Activated CD4-positive, alpha-beta T cell treated with anti-CD3 and anti-CD28 coated beads for 24 hours (primary cell): ENCODE results near the gene CDC123.
"Not testable (repeated sequence)": the region's sequence is repeated elsewhere in the genome, so short reads cannot be mapped to it uniquely, and the experiment has no call there.

ENCODE experiments used
- DNase-seq, 2 donors: peaks; one replicate each; pipeline ENCODE4 v3.0.0-alpha.2; 2020; ENCODE audit warnings: low read depth in 2 of 2

The CDC123 gene

DNA sequence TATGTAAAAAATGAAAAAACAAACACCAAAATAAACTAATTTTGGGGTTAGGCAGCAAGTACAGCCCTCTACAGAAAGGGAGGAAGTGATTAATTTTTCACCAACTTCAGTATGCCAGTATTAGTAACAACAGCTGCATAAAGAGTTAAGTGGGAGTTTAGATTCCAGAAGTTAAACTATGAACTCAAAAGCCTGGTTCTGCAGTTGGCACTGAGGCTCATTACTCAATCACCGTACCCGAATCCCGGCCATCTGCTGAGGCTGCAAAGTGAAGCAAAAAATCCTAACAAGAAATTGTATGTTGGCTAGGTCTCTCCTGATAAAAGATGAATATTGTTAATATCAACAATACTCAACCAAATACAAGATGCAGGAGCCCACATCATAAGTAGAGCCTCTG lies 4.3 kb upstream of the CDC123 start:
- no peak for DNase-seq

DNA sequence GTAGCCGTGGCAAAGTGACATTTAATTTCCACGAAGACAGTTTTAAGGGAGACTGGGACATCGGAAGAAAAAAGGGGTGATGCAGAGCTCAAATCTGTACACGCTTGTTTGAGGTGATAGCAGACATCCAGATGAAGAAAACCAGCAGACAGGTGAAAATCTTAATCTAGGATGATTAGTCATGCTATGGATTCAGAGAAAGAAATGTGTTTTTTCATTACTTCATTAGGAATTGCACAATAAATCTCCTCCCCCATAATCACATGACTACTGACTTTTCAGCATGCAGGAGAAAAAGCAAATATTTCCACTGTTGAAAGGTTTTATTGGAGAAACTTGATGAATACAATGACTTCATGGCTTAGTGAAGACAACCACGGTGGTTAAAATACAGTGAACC lies 2.8 kb upstream of the CDC123 start:
- DNase-seq = no peak

GRCh38 chr10:12194752-12195271 lies 1.2 kb upstream of the CDC123 start:
- DNase-seq = no peak

DNA sequence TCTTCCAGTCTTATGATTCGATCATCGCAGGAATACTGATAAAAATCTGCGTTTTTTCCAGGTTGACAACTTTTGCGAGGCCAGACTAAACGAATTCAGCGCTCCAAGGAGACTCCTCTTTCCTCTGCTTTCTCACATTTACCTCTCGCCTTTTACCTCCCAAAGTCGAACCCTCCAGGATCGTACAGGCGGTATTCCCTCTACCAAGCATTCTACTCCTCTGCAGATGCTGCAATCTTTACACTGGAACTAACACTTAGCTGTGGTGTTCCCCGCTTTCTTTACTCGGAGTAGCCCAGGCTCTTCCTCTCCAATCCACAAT lies 746 bp upstream of the CDC123 start:
- no peak for DNase-seq

GRCh38 chr10:12196531-12197211 lies 683 bp downstream of the CDC123 start:
- DNase-seq = no peak

GRCh38 chr10:12198156-12198555 lies 2.2 kb downstream of the CDC123 start:
- DNase-seq = no peak

GRCh38 chr10:12200850-12201249 lies 4.9 kb downstream of the CDC123 start:
- no peak for DNase-seq

DNA sequence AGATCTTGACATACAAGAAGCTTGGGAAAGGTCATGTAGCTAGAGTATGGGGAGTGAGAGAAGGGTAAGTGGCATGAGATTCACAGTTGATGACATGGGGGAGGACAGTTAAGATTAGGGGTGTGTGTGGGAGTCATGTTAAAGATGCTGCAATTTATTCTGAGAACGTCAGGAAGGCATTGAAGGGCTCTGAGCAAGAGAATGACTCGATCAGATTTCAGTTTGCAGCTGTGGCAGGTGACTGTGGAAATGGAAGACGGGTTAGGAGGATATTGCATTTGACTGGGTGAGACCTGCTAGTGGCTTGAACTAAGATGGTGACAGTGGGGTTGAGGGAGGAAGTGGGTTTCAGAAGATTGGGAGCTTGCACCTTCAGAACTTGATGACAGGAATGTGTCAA lies 5.6 kb downstream of the CDC123 start:
- no peak for DNase-seq

DNA sequence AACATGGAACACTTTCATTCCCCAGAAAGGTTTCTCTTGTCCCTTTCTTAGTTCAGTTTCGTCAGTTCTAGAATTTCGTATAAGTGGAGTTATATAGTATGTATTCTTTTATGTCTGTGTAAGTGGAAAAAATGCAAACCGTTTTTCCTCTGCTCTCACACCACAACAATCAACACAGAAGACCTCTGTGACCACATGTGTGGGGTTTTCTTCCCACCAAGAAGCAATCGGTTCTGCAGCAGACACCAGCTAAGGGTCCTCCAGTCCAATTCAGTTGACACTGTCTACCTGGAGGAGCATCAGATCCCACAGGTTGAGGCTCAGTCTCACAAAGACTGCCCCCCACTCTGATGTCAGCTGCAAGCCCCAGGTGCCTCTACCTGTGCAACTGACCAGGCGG lies 6.2 kb downstream of the CDC123 start:
- DNase-seq = no peak

- no peak for DNase-seq
These were observed 9.1 kb downstream of the CDC123 start for GRCh38 chr10:12205082-12205481.

- no peak for DNase-seq
These were observed 11.1 kb downstream of the CDC123 start for GRCh38 chr10:12207114-12207513.

GRCh38 chr10:12208460-12208859 lies 12.5 kb downstream of the CDC123 start:
- no peak for DNase-seq

DNA sequence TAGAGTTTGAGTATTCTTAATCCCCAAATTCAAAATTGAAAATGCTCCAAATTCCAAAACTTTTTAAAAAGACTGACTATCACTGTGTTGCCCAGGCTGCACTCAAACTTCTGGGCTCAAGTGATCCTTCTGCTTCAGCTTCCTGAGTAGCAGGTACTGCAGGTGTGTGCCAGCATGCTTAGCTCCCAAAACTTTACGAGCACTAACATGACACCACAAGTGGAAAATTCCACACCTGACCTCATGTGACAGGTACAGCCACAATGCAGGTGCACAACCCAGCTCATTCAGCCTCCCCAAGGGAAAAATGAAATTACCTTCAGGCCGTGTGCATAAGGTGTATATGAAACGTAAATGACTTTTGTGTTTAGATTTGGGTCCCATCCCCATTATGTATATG lies 16.5 kb downstream of the CDC123 start:
- no peak for DNase-seq

GRCh38 chr10:12213621-12214020 lies 17.6 kb downstream of the CDC123 start:
- DNase-seq = no peak

- DNase-seq = no peak
These were observed 18.1 kb downstream of the CDC123 start for GRCh38 chr10:12214093-12214492.

GRCh38 chr10:12214763-12215218 lies 18.8 kb downstream of the CDC123 start:
- DNase-seq = no peak

GRCh38 chr10:12218991-12219390 lies 23.0 kb downstream of the CDC123 start:
- no peak for DNase-seq

GRCh38 chr10:12221323-12222298 lies 25.6 kb downstream of the CDC123 start:
- DNase-seq = no peak

- no peak for DNase-seq
These were observed 29.5 kb downstream of the CDC123 start for GRCh38 chr10:12225444-12225843.

GRCh38 chr10:12226438-12226837 lies 30.4 kb downstream of the CDC123 start:
- not testable (repeated sequence) for DNase-seq

GRCh38 chr10:12228851-12229250 lies 32.9 kb downstream of the CDC123 start:
- DNase-seq = no peak

GRCh38 chr10:12234687-12235086 lies 38.7 kb downstream of the CDC123 start:
- DNase-seq = not testable (repeated sequence)
